Ishikawa (cell line): Measurements from ENCODE around the gene SLC25A53.

Experiments
- CEBPB ChIP-seq: IDR thresholded peaks from 2 replicates; pipeline ENCODE4 v1.6.1; 2012
- CREB1 ChIP-seq: IDR thresholded peaks from 2 replicates; pipeline ENCODE4 v1.6.1; 2012; ENCODE audit warnings: low read depth
- EGR1 ChIP-seq: IDR thresholded peaks from 2 replicates; pipeline ENCODE4 v1.6.1; 2012
- EP300 ChIP-seq: IDR thresholded peaks from 2 replicates; pipeline ENCODE4 v1.6.1; 2012; ENCODE audit warnings: borderline replicate concordance
- FOXM1 ChIP-seq: IDR thresholded peaks from 2 replicates; pipeline ENCODE4 v1.6.1; 2012; ENCODE audit warnings: low read depth, borderline replicate concordance
- NFIC ChIP-seq: IDR thresholded peaks from 2 replicates; pipeline ENCODE4 v1.6.1; 2012
- RAD21 ChIP-seq: IDR thresholded peaks from 2 replicates; pipeline ENCODE4 v1.6.1; 2012; ENCODE audit warnings: low read depth
- TAF1 ChIP-seq: IDR thresholded peaks from 2 replicates; pipeline ENCODE4 v1.6.1; 2012; ENCODE audit warnings: low read depth, mild to moderate bottlenecking
- TCF12 ChIP-seq: IDR thresholded peaks from 2 replicates; pipeline ENCODE4 v1.6.1; 2012; ENCODE audit warnings: low read depth
- TEAD4 ChIP-seq: IDR thresholded peaks from 2 replicates; pipeline ENCODE4 v1.6.1; 2012
- YY1 ChIP-seq: IDR thresholded peaks from 2 replicates; pipeline ENCODE4 v1.6.1; 2012; ENCODE audit warnings: low read depth
- ZBTB7A ChIP-seq: IDR thresholded peaks from 2 replicates; pipeline ENCODE4 v1.6.1; 2012; ENCODE audit warnings: low read depth
- TF ChIP-seq, protein P1 (sequence below): IDR thresholded peaks from 2 replicates; pipeline ENCODE4 v1.6.1; 2012
- TF ChIP-seq, protein P2 (sequence below): IDR thresholded peaks from 2 replicates; pipeline ENCODE4 v1.6.1; 2012
- TF ChIP-seq, protein P3 (sequence below): IDR thresholded peaks from 2 replicates; pipeline ENCODE4 v1.6.1; 2012; ENCODE audit warnings: low read depth, mild to moderate bottlenecking

Gene SLC25A53

DNA sequence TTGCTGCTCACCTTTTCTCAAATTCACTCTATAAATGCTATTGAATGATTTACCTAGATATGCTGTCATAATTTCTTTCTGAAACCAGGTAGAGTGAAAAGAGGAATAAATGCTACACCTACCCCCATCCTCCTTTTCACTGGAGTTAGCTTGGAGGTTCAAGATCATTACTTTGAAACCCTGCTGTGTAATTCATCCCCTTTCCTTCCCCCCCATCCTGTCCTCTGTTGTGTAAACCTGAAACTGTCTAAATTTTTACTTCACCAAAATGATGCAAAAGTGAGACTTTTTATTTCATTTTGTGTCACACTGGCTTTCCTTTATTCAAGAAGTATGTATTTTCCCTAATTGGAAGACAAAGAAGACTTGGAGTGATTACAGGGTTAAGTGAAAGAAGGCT, 39.0 kb downstream of the SLC25A53 start:
- TF ChIP-seq TAF1 (no peak), ZBTB7A (no peak), CEBPB (no peak), TCF12 (no peak), YY1 (no peak), NFIC (no peak), FOXM1 (no peak), EP300 (no peak), EGR1 (no peak), CREB1 (no peak), RAD21 (no peak), TEAD4 (no peak)
- TF ChIP-seq, protein P1, sequence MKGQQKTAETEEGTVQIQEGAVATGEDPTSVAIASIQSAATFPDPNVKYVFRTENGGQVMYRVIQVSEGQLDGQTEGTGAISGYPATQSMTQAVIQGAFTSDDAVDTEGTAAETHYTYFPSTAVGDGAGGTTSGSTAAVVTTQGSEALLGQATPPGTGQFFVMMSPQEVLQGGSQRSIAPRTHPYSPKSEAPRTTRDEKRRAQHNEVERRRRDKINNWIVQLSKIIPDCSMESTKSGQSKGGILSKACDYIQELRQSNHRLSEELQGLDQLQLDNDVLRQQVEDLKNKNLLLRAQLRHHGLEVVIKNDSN, result no peak
- TF ChIP-seq, protein P2, sequence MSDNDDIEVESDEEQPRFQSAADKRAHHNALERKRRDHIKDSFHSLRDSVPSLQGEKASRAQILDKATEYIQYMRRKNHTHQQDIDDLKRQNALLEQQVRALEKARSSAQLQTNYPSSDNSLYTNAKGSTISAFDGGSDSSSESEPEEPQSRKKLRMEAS, result no peak
- TF ChIP-seq, protein P3, sequence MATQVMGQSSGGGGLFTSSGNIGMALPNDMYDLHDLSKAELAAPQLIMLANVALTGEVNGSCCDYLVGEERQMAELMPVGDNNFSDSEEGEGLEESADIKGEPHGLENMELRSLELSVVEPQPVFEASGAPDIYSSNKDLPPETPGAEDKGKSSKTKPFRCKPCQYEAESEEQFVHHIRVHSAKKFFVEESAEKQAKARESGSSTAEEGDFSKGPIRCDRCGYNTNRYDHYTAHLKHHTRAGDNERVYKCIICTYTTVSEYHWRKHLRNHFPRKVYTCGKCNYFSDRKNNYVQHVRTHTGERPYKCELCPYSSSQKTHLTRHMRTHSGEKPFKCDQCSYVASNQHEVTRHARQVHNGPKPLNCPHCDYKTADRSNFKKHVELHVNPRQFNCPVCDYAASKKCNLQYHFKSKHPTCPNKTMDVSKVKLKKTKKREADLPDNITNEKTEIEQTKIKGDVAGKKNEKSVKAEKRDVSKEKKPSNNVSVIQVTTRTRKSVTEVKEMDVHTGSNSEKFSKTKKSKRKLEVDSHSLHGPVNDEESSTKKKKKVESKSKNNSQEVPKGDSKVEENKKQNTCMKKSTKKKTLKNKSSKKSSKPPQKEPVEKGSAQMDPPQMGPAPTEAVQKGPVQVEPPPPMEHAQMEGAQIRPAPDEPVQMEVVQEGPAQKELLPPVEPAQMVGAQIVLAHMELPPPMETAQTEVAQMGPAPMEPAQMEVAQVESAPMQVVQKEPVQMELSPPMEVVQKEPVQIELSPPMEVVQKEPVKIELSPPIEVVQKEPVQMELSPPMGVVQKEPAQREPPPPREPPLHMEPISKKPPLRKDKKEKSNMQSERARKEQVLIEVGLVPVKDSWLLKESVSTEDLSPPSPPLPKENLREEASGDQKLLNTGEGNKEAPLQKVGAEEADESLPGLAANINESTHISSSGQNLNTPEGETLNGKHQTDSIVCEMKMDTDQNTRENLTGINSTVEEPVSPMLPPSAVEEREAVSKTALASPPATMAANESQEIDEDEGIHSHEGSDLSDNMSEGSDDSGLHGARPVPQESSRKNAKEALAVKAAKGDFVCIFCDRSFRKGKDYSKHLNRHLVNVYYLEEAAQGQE, result no peak

DNA sequence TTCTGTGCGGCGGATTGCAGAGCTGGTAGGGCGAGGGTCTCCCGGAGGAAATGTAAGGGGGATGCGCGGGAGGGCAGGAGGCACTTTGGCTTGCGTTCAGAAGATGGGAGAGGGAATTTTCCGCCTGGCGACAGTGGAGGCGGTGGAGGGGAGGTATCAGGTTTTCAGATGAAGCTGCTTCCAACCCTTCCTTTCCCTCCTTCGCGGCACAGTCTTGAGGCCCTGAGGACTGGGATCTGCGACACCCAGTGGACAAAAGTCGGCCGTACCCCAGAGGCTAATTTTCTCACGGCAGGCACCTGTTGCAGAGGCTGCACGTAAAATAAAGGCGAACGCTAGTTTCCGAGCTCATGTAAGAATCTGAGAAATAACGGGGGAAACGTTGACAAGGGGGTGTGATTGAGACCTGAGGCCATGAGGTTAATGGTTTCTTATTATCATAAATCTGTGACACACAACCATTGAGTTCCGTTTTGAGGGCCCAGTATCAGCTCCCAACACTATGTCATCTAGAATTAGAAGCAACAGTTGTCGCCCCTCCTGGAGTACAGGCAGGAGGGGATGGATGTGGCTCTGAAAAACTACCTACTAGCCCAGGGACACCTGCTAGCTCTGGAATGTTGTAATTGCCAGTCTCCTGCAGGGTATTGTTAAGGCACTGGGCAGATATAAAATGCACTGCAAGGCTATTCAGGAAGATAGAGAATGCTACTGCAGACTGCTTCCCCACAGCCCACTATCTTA, 43.4 kb downstream of the SLC25A53 start:
- TF ChIP-seq RAD21, result peak; percentile 37; the same call in 1 of the 2 replicates
- TF ChIP-seq, protein P1, result no peak

DNA sequence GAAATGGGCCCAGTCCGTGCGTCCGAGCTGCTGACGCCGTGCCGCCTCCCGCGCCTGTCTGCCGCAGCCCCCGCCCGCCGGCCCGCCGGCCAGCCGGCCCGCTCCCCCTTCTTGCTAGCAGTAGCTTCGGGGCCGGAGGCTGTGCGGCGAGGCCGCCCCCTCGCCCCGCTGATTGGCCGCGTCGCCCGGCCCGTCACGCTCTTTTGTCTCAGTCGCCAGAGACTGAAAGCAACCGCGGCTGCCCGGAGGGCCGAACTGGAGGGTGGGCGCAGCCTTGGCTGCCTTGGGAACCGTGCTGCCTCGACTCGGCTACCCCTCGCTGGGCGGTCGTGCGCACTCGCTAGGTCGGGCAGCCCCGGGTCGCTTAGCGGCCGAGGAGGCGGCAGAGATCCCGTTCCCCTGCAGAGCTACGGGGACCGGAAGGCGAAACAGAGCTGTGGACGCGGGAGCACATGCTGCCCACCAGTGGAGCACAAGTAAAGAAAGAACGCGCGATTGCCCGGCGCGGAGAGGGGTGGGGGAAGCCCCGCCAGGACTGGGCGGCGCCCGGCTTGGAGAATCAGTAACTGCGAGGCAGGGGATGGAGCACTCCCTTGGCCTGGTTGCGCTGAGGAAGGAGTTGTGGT, 44.4 kb downstream of the SLC25A53 start, which contains the start of gene ZCCHC18:
TSS of gene ZCCHC18 (plus strand) at position 198 of the 626 bp plus-strand sequence. CDS start 1,589 bp downstream, outside the sequence.
- TF ChIP-seq, protein P2, result peak; percentile 72
- no peak for TF ChIP-seq TCF12

DNA sequence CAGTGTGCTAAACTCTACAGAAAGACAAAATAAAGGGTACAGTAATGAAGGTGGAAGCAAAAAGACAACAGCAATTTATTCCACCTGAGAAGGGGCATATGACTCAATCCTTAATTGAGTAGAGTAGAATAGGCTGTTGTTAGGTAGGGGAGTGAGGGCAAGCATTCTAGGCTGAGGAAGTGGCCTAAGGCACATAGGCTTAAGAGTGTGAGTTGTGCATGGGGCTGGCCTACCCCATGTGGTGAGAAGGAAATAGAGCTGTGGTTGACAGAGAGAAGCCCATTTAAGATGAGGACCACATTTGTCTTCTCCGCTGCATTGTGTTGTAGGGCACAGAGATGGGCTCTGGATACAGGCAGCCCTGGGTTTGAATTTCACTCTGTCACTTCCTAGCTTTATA, 47.9 kb downstream of the SLC25A53 start:
- no peak for TF ChIP-seq TAF1
- TF ChIP-seq NFIC, result no peak
- TF ChIP-seq, protein P1, result no peak
- no peak for TF ChIP-seq ZBTB7A

DNA sequence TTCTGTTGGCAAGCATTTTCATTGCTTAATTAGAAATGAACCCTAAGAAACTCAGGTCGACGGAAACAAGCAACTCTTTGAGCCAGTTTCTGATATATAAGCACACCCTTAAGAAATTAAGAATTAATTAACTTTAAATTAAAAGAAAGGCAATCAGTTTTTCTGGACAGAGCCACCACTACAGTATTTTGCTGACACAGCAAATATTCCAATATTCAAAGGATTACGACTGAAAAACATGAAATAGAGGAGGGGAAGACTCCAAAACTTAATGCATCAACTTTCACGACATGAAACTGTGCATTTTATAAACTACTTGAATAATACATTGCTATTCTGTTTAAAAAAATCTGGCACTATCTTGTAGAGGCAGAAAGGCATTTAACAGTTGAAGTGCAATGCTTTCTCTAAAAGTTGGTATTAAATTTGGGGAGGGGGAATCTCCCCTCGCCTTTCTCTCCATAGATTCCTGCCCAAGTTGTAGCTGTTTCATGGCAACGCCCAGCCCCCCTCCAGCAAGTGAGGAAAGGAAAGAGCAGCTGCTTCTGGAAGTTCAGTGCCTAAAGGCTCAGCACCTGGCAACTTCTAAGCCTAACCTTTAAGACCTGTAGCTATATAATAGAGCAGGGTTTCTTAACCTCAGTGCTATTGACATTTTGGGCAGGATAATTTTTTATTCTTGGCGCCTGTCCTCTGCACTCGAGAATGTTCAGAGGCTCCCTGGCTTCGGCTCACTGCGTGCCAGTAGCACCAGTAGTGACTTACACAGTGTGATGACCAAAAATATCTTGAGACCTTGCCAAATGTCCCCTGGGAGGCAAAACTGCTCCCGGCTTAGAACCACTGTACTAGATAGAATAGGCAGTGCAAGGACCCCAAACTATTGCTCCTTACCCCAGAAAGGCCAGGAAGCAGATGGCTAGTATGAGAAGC, 51.2 kb downstream of the SLC25A53 start:
- TF ChIP-seq, protein P3, result no peak
- no peak for TF ChIP-seq CEBPB
- no peak for TF ChIP-seq TAF1
- TF ChIP-seq YY1, result no peak
- no peak for TF ChIP-seq FOXM1
- TF ChIP-seq TEAD4, result no peak
- TF ChIP-seq RAD21, result no peak
- TF ChIP-seq, protein P2, result no peak
- TF ChIP-seq, protein P1, result no peak
- no peak for TF ChIP-seq TCF12
- no peak for TF ChIP-seq NFIC
- no peak for TF ChIP-seq EGR1
- TF ChIP-seq CREB1, result no peak
